COLO668 (cell line): Measurements from ENCODE around the gene MED26.
"Not testable (repeated sequence)": the region's sequence is repeated elsewhere in the genome, so short reads cannot be mapped to it uniquely, and the experiment has no call there.

ENCODE experiments used
- DNase-seq: peaks from one replicate; lab custom pipeline; 2025; ENCODE audit not compliant: unreplicated experiment; lab: John Stamatoyannopoulos, UW

MED26 gene

GRCh38 chr19:16628183-16628983 lies at the start of gene MED26:
TSS of gene MED26 (minus strand) at chr19:16628204. CDS start at chr19:16627943, 261 bp downstream.
- DNase-seq, result peak; percentile 97

DNA sequence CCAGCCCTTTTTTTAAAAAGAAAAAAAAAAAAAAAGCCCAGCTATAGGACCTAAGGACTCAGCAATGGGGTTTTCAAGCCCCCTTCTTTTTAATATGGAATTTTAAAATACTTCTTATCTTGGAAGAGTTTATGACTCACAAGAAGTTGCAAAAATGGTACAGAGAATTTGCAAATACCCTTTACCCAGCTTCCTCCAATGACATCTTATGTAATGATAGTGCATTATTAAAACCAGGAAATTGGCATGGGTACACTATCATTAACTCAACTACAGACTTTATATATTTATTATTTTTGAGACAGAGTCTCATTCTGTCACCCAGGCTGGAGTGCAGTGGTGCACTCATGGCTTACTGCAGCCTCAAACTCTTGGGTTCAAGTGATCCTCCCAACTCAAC lies 49.1 kb upstream of the MED26 start:
- no peak for DNase-seq

- DNase-seq, result no peak
These were observed 48.2 kb upstream of the MED26 start for GRCh38 chr19:16676101-16676798.

GRCh38 chr19:16673839-16674238 lies 45.8 kb upstream of the MED26 start:
- DNase-seq, result not testable (repeated sequence)

- DNase-seq, result no peak
These were observed 45.2 kb upstream of the MED26 start for GRCh38 chr19:16673231-16673630.

DNA sequence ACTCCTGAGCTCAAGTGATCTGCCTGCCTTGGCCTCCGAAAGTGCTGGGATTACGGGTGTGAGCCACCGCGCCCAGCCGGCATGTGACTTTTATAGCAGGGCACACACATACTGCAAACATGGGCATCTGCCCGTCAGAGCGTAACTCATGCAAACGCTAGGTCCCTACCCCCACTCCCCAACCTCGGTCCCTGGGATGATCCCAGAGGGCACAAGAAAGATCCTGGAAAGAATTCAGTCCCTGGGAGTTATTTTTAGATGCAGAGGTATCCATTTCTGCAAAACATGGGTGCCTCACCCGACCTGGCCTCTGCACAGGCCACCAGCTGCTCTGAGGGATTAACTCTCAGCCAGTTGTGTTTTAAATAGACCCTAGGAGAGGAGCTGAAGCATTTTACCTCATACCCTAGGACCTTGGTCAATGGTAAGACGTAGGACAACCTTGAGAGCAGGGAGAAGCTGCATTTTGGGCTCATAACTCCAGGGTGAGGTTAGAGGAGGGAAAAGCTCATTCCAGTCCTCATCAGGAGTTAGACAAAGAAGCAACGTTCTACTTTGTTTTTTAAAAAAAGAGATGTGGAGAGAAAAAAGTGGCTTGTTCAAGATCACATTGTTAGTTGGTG lies 43.8 kb upstream of the MED26 start:
- no peak for DNase-seq

- no peak for DNase-seq
These were observed 42.3 kb upstream of the MED26 start for GRCh38 chr19:16670291-16670690.

- not testable (repeated sequence) for DNase-seq
These were observed 40.7 kb upstream of the MED26 start for GRCh38 chr19:16668702-16669101.

- DNase-seq, result no peak
These were observed 40.2 kb upstream of the MED26 start for GRCh38 chr19:16668176-16668575.

DNA sequence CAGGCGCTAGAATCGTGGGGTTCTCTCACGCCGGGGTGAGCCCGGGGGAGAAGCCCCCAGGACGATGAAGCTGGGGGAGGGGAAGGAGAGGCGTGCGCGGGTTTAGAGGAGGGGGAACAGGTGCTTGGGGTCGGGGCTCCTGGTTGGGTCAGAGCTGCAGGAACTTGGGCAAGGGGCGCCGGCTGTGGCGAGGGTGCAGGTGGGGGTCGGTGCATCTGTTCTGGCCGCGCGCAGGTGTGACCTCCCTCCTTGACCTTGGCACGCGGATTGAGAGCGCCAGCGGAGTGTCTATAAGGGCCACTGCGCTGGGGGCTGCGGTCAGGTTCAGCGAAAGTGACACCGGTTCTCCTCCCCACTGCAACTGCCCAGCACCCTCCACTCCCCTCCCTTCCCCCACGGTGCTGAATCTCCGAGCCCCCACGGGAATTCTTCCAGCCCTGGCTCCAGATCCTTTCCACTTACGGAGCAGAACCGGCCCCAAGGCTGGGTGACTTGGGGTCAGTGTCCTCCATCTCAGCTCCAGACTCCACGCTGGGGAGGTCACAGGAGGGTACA lies 33.6 kb upstream of the MED26 start:
- peak; percentile 42 for DNase-seq

- peak; percentile 68 for DNase-seq
These were observed 32.9 kb upstream of the MED26 start, which contains the start of gene TMEM38A for GRCh38 chr19:16660763-16661479. TSS of gene TMEM38A (plus strand) at chr19:16661139. CDS start at chr19:16661218, 79 bp downstream.

DNA sequence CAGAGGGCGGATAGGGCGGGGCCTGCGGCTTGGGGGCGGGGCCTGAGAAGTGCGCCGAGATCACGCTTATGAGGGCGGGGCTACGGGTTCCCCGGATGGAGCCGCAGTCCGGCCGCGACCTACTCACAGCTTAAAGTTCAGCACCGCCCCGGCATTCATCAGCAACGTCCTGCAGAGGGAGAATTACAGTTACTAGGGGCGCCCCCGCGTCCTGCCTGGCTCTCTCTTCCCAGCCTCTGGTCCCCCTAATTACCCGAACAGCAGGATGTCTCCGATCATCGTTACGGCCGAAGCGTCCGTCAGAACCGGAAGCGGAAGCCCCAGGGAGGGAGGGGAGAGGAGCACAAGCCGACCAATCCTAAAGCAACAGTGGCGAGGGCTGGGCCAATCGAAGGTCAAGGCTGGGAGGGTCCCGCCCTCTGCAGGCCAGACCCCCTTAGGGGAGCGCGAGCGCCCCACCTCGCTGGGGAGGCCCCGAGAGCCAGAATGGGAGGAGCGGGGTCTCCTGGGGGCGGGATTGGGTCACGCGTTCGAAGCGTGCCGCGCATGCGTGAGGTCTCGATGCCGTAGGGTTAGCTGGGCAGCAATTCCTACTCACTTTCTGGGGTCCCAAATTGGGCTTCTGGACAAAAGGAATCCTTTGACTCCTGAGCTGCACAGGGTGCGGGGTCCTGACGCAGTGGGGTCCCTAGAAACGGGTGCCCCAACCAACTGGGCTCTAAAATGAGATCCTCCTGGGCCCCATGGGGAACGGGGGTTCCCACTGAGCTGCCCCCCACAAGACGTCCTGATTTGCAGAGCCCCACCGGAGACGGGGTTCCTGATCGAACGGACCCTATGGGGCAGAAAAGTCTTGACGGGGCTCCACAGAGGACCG lies 32.1 kb upstream of the MED26 start, which contains the start of gene SMIM7:
Gene SMIM7, minus strand, starts transcription at position 313 of the 877 bp plus-strand sequence. Its CDS starts 34 bp downstream, at position 279.
- DNase-seq, result peak; percentile 98

- DNase-seq, result no peak
These were observed 31.4 kb upstream of the MED26 start for GRCh38 chr19:16659464-16659831.

- DNase-seq, result no peak
These were observed 29.4 kb upstream of the MED26 start for GRCh38 chr19:16657384-16657783.

- no peak for DNase-seq
These were observed 27.7 kb upstream of the MED26 start for GRCh38 chr19:16655727-16656126.

DNA sequence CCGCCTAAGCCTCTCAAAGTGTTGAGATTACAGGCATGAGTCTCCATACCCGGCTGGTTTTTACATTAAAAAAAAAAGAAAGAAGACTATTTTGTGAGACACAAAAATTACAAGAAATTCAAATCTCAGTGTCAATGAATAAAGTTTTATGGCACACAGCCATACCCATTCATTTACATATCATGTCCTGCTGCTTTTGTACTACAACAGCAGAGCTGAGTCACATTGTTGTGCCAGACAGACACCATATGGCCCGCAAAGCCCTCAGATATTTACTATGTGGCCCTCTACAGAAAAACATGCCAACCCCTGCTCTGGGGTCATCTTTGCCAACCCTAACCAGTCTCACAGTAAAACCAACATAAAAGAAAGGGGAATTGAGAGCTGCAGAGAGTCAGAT lies 26.6 kb upstream of the MED26 start:
- no peak for DNase-seq

DNA sequence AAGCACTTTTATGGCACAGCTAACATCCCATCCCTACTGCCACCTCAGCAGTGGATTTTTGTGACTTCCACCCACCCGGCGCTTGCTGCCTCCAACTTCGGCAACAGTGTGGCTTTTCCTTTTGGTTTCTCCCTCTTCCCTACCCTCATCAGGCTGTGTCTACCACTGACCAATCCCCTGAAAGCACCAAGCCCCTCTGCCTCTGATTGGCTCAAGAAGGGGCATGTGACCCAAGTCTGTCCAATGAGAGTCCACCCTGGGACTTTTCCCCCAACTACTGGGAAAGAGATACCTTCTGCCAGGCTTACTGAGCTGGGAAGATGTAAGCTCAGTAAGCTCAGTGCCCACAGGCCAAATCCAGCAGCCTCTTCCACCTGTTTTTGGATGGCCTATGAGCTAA lies 26.1 kb upstream of the MED26 start:
- DNase-seq, result no peak

- no peak for DNase-seq
These were observed 24.9 kb upstream of the MED26 start for GRCh38 chr19:16652854-16653253.

GRCh38 chr19:16651421-16652188 lies 23.6 kb upstream of the MED26 start:
- not testable (repeated sequence) for DNase-seq
